ENCODE measurements around the gene GANC. TPM values are rescaled to one million over a fixed set of nuclear protein-coding genes. Genes with fewer than 3 reads are reported as not detected.

Gene GANC
- total and polyA plus RNA-seq, 2 experiments from 2014 or later = 7.4 to 12.6 TPM

GRCh38 chr15:42282926-42283325 lies 9.9 kb downstream of the GANC start:
- Mint-ChIP-seq H3K27ac (no peak overlapping the region), H3K27me3 (ENCODE audit: insufficient read depth, low read depth, poor library complexity) (no peaks in the 10 kb centered on the region), H3K36me3 (ENCODE audit: low read depth) (no peaks in the 10 kb centered on the region), H3K4me3 (no peak overlapping the region), H3K4me1 (no peaks in the 10 kb centered on the region), H3K9me3 (no peaks in the 10 kb centered on the region)
- H2AFZ ChIP-seq = no peak overlapping the region
- no peaks in the 10 kb centered on the region for H3K27me3 ChIP-seq (ENCODE audit: insufficient read depth)
- no peak for DNase-seq (ENCODE audit: low spot score)
- H3K79me2 ChIP-seq (replicated peaks; ENCODE audit: insufficient read depth) = no peaks in the 10 kb centered on the region
- no peaks in the 10 kb centered on the region for H3K4me1 ChIP-seq (ENCODE audit: insufficient read depth)
- no peak overlapping the region for H3K4me2 ChIP-seq
- H3F3A ChIP-seq (replicated peaks; ENCODE audit: low read depth) = no peaks in the 10 kb centered on the region
- H3K9me2 ChIP-seq (ENCODE audit: insufficient read depth) = no peaks in the 10 kb centered on the region
- TF ChIP-seq ZNF114 (CRISPR knock-in tag; IDR thresholded peaks at IDR 0.05) = no peak
- TF ChIP-seq EZH2 (IDR thresholded peaks at IDR 0.05; ENCODE audit: low read depth, unreplicated experiment) = no peak
- no peak for TF ChIP-seq EZH2phosphoT487 (IDR thresholded peaks at IDR 0.05; ENCODE audit: unreplicated experiment)
- no peak for TF ChIP-seq ZNF462 (CRISPR knock-in tag; IDR thresholded peaks at IDR 0.05)
- TF ChIP-seq CTCF (conservative IDR thresholded peaks at IDR 0.05; ENCODE audit: low read depth in 2 of 2) = no peak
- TF ChIP-seq JUNB (IDR thresholded peaks at IDR 0.05; ENCODE audit: unreplicated experiment) = no peak
- TF ChIP-seq REST (IDR thresholded peaks at IDR 0.05; ENCODE audit: unreplicated experiment) = no peak
- TF ChIP-seq CREB1 (CRISPR knock-in tag; IDR thresholded peaks at IDR 0.05; ENCODE audit: low read depth) = no peak
- no peak for TF ChIP-seq POLR2AphosphoS5 (IDR thresholded peaks at IDR 0.05; ENCODE audit: low read depth)
- TF ChIP-seq NANOG (IDR thresholded peaks at IDR 0.05; ENCODE audit: borderline replicate concordance) = no peak
- TF ChIP-seq ETS1 (IDR thresholded peaks at IDR 0.05) = no peak
- no peak for TF ChIP-seq STAT1 (IDR thresholded peaks at IDR 0.05; ENCODE audit: unreplicated experiment)
- ATAC-seq = no peak
- no peaks in the 10 kb centered on the region for H3K36me3 ChIP-seq (ENCODE audit: insufficient read depth)
- H3K4me3 ChIP-seq = no peak overlapping the region
- H4K20me1 ChIP-seq (replicated peaks; ENCODE audit: insufficient read depth) = no peaks in the 10 kb centered on the region
- H3K27ac ChIP-seq (ENCODE audit: low read depth) = no peak overlapping the region

All from GM23338 (cell line).